Putamen (tissue), 1 donor: Measurements from ENCODE around the gene ART4.

Experiments used
- DNase-seq: peaks from one replicate; pipeline ENCODE4 v3.0.0-alpha.2; 2016; ENCODE audit warnings: low spot score

The ART4 gene

DNA sequence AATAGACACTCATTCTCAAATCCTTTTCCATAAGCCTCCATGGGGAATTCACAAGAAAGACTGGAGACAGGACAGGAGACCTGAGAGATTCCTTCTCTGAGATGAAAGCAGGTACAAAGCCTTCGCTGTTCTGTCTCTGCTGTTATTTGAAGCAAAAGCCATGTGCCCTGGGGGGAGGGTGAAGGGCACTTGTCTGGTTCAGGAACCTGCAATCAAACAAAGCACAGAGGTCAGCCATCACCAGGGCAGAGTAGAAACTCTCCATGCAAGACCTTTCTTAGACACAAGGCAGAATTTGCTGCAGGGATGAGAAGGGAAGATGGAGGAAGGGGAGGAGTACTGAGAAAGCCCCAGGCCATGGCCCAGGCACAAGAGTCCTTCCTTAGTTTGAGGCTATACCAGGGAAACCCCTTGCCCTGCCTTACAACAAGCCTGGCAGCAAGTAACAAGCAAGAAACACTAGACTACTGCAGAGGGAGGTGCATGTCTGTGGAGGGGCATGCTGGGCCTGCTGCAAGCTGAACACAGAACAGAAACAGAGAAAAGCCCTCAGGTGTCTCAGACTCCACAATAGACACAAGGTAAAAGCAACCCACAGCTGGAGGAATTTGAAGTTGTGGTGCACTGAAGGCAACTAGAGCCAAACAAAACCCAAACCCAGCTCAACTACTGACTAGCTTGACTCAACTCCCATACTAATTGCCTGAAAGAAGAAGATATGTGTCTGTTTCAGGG lies 7.8 kb upstream of the ART4 start:
- no peak for DNase-seq

GRCh38 chr12:14849661-14850060 lies 6.3 kb upstream of the ART4 start:
- DNase-seq, result peak; percentile 65

GRCh38 chr12:14846876-14847580 lies 3.7 kb upstream of the ART4 start:
- no peak for DNase-seq

DNA sequence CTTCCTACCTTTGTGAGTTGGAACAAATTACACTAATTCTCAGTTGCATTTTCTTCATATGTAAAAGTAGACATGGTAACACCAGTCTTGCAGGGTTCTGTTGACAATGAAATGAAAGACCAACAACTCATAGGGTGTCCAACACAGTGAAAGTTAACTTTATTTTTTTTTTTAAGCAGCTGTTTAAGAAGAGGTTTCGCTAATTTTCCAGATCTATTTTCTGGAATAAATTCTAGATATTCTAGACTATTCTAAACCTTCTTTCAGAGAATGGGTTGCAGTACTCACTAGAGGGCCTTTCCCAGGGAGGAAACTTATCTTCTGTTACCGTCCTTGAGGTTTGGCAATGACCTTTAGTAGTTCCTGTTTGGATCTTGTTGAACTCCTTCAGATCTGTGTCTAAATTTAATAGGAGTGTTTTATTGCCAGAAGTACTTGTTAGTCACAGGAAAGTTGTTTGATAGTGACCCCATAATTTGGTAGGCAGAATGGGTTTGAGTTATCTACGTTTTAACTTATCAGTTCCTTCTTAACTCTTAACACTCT lies 2.8 kb upstream of the ART4 start:
- DNase-seq, result no peak

DNA sequence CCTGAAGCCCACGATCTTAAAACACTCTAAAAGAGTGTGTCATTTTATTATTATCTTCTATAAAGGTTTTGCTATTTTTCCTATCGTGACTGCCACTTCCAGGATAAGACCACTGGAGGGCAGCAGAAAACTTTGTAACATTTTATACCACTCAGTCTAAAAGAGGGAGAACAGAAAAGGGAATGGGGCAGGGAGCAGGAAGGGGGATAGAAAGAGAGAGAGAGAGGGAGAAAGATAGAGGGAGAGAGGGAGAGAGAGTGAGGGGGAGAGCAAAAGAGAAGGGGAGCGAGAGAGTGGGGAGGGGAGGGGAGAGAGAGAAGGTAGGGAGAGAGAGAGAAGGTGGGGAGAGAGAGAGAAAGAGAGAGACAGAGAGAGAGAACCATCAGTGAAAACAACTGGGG lies 2.0 kb upstream of the ART4 start:
- DNase-seq, result peak; percentile 54

GRCh38 chr12:14844401-14844800 lies 1.1 kb upstream of the ART4 start:
- DNase-seq, result no peak

DNA sequence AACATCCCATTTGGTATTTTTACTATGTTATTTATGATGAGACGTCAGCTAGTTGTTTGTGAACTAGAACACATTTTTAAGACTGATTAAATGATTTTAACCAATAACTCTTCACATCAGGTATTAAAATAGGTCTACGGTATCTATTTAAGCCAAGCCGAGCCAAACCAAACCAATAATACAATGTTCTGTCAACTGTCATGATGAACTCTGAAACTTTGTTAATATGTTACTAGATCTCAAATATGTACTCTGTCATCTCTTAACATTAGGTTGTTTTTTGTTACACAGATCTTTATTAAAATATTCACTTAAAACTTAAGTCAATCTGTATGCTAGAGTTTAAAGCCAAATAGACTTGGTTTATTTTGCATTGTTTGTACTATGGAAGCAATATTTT lies 1.0 kb downstream of the ART4 start:
- no peak for DNase-seq

GRCh38 chr12:14841761-14842160 lies 1.6 kb downstream of the ART4 start:
- no peak for DNase-seq

GRCh38 chr12:14840616-14841015 lies 2.7 kb downstream of the ART4 start:
- no peak for DNase-seq

DNA sequence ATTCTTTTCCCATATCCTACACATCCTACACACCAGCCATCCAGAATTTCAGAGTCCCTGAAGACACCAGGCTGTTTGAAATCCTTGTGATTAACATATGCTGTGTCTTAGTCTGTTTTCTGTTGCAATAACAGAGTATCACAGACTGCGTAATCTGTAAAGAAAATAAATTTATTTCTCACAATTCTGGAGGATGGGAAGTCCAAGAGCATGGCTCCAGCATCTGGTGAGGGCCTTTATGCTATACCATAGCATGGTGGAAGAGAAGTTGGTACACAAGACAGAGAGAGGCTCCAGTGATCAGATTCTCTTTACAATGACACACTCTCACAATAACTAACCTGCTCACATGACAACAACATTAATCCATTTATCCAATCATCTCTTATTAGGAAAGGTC lies 4.1 kb downstream of the ART4 start:
- DNase-seq, result no peak

- DNase-seq, result no peak
Measured at GRCh38 chr12:14836336-14837210, 6.8 kb downstream of the ART4 start.

DNA sequence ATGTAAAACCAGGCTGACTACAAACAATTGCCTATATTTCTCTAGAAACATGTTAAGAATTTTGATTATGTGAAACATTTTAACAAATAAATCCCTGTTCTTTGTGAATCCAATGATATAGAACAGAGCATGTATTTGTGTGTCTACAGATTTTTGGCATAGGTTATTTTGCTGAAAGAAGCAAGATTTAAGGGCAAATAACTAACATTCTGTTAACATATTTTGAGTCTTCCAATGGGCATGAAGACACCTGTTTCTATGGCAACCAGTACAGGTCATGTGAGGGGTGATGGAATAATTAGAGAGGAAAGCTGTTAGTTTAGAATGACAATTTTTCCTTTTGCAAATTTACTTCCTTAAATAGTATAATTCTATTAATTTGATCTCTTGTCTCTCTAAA lies 8.8 kb downstream of the ART4 start:
- no peak for DNase-seq

DNA sequence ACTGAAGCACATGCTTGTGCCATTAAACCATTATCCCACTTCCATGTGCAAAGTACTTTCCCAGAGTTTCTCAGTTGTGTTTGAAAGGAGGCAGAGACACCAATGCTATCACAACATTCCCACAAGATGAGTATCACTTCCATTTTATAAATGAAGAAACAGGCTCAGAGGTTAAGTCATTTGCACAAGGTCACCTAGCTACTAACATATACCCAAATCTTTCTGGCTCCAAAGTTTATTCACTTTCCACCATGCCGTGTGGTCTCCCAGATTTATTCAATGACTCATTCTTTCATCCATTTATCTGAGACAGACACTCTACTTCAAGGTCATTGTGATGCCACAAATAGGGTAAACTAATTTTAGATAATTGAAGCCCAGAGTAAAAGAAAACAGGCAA lies 9.4 kb downstream of the ART4 start:
- DNase-seq, result no peak

DNA sequence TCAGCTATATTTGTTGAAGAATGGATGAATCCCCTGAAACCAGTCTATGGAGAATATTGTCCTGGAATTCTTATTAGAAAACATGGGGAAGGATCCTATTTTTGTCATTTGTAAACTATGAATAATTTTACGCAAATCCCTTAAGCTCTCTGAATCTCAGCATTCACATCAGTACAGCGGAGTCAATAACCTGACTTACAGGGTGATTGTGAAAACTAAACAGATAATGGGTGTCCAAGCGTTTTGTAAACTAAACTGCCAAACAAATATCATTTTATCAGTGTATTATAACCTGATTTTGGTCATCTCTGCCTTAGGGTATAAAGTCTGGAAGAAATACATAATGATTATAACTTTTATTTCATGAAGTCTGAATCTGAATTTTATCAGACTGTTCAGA lies 10.0 kb downstream of the ART4 start:
- no peak for DNase-seq

- DNase-seq, result no peak
Measured at GRCh38 chr12:14828892-14829291, 14.4 kb downstream of the ART4 start.

- DNase-seq, result no peak
Measured at GRCh38 chr12:14827043-14827442, 16.3 kb downstream of the ART4 start.

GRCh38 chr12:14826491-14826890 lies 16.8 kb downstream of the ART4 start:
- DNase-seq, result no peak

- DNase-seq, result no peak
Measured at GRCh38 chr12:14825256-14825655, 18.1 kb downstream of the ART4 start.

DNA sequence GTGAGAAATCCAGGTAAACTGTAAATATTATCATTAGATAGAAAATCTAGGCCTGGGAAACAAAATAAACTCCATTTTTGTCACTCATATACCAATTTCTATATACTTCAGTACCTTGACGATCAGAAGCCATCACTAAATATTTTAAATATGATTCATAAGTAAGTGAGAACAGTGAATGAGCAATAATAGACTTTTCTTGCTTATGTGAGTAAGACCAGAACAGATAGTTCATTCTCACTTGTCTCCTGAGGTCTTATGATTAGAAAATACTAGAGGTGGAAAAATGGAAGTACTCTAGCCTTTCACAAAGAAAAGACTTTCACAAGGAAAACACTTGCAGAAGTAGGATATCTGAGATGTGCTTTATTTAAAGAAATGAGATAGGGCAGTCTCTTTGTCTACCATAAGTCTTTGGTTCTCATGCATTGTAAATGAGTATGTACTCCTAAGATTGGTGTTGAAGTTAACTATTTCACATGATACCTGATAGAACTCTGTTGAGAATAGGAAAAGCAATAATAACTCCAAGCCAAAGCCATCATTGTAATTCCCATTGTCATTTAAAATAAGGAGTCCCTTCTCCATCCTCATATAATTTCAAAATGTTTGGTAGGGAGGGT lies 19.2 kb downstream of the ART4 start:
- no peak for DNase-seq

GRCh38 chr12:14814014-14814413 lies 29.3 kb downstream of the ART4 start, which contains the start of gene SMCO3:
TSS of gene SMCO3 (minus strand) at chr12:14814182. CDS start at chr12:14806680, 7,502 bp downstream.
- no peak for DNase-seq

DNA sequence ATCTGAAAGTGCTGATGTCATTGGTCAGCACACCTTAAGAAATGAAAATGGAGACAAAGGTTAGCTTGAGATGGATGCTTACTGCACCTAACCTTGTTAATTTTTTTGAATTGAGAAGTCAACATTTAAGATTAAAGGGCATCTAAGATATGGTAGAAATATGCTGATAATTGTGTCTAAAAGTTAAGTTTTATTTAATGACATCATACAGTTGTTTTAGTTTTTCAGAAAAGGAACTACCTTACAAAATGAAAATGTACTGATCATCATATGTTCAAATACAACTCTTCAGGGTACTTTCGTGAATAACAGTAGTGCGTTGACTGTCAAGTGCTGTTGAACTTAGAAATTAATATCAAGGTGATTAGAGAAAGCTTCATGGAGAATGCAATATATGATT lies 31.8 kb downstream of the ART4 start:
- no peak for DNase-seq

GRCh38 chr12:14810953-14811483 lies 32.3 kb downstream of the ART4 start:
- DNase-seq, result no peak
